Spleen (tissue), 13 donors: Measurements from ENCODE around the gene ZNF653. TPM values are rescaled to one million over a fixed set of nuclear protein-coding genes. Genes with fewer than 3 reads are reported as not detected.
A peak's percentile ranks its signal among the peaks of the same experiment; 100 is the strongest.

Source experiments
- DNase-seq: peaks from one replicate; pipeline ENCODE4 v3.0.0-alpha.2; 2020
- H3K27ac ChIP-seq, 8 donors: fragments of 200-600 bp; sonication (generic) in 7 of 8; 1 replicate in 4 of 8; 2 replicates in 4 of 8; pipeline versions ENCODE4 v1.5.0 to v1.8.0; 2016 to 2021; ENCODE audit warnings: inconsistent platforms in 4 of 8, mild to moderate bottlenecking in 4 of 8, moderate library complexity in 1 of 8
- H3K27me3 ChIP-seq, 7 donors: fragments of 200-600 bp; sonication (generic) in 6 of 7; replicated peaks in 1 of 7; 1 replicate in 4 of 7; 2 replicates in 3 of 7; pipeline versions ENCODE4 v1.5.0 to v1.8.0; 2016 to 2021; ENCODE audit warnings: inconsistent platforms in 3 of 7, mild to moderate bottlenecking in 1 of 7
- H3K36me3 ChIP-seq, 6 donors: fragments of 200-600 bp; sonication (generic) in 5 of 6; 1 replicate in 4 of 6; 2 replicates in 2 of 6; pipeline versions ENCODE4 v1.5.0 to v1.8.0; 2016 to 2021; ENCODE audit warnings: inconsistent platforms in 2 of 6
- H3K4me1 ChIP-seq, 6 donors: fragments of 200-600 bp; sonication (generic) in 5 of 6; 1 replicate in 3 of 6; 2 replicates in 3 of 6; pipeline versions ENCODE4 v1.5.0 to v1.8.0; 2016 to 2021; ENCODE audit warnings: inconsistent platforms in 3 of 6
- H3K4me3 ChIP-seq, 8 donors: fragments of 200-600 bp; sonication (generic) in 7 of 8; 1 replicate in 4 of 8; 2 replicates in 4 of 8; pipeline versions ENCODE4 v1.5.0 to v1.8.0; 2016 to 2021; ENCODE audit warnings: inconsistent platforms in 4 of 8, mild to moderate bottlenecking in 4 of 8, moderate library complexity in 2 of 8
- H3K9me3 ChIP-seq, 8 donors: fragments of 200-600 bp; sonication (generic) in 7 of 8; 1 replicate in 4 of 8; 2 replicates in 4 of 8; pipeline versions ENCODE4 v1.5.0 to v1.8.0; 2016 to 2021; ENCODE audit warnings: inconsistent platforms in 4 of 8
- POLR2A ChIP-seq, 3 donors: fragments of 450-650 bp; IDR thresholded peaks; one replicate each; pipeline ENCODE4 v1.5.1; 2017; ENCODE audit warnings: antibody characterized with exemption in 3 of 3, mild to moderate bottlenecking in 1 of 3
- POLR2AphosphoS5 ChIP-seq, 3 donors: sonication (generic); formaldehyde crosslinking; IDR thresholded peaks; one replicate each; pipeline ENCODE4 v1.5.1; 2017; ENCODE audit warnings: antibody characterized with exemption in 3 of 3
- WGBS, 5 donors: extraction: QIAGEN DNeasy Blood & Tissue Kit in 3 of 5; methylation state at CpG; one replicate each; pipeline versions ENCODE4 v1.1.5 to v1.1.7; 2013 to 2018; 5-methylcytosine and 5-hydroxymethylcytosine counted together
- intact Hi-C: fragments of 100-400 bp; cut with DNase I; formaldehyde crosslinking; loops from one replicate; pipeline ENCODE4 v1.15.0; 2023; ENCODE audit warnings: low total_unique reads
- long read RNA-seq, 2 donors: transcript quantifications; one replicate each; lab custom pipeline, GENCODE V29; 2026
- polyA plus RNA-seq, 3 donors: library from polyadenylated mRNA; stranded (reverse); fragments of 200-250 nt; gene quantifications; one replicate each; pipeline ENCODE4 v1.2.1, GENCODE V29; 2013
- total RNA-seq, 7 donors: library from RNA; depleted of rRNA in 3 of 7; stranded (reverse); fragments of >200 nt in 3 of 7; fragmentation: NEBNext Ultra II Directional in 4 of 7; extraction: Animal tissue kit (Norgen Biotek cat#: 25700) in 4 of 7; gene quantifications; one replicate each; pipeline versions ENCODE4 v1.1.0 to v1.2.1, GENCODE V29; 2016 to 2021
- TF ChIP-seq, protein P1 (sequence below), 11 experiments: fragments of 200-600 bp in 7 of 11; fragments of 450-650 bp in 4 of 11; sonication (generic) in 4 of 11; IDR thresholded peaks in 8 of 11; conservative IDR thresholded peaks in 3 of 11; 1 replicate in 7 of 11; 2 replicates in 4 of 11; pipeline versions ENCODE4 v1.4.0 to v1.8.0; 2016 to 2021; ENCODE audit warnings: antibody characterized with exemption in 11 of 11, inconsistent platforms in 4 of 11, mild to moderate bottlenecking in 1 of 11
- donor health status: healthy with polysubstance abuse.
- donor health status: DM: no; HTN: no; CAD: no; lungs with moderate emphysema.
- donor health status: DM: no; HTN: no; CAD: no.
- donor health status: Bipolar disorder and iron deficiency.
- donor health status: healthy.
- donor health status: DM: no; HTN: no; CAD: no.
- donor health status: DM: yes; HTN: yes; CAD: no.

ZNF653 gene, protein sequence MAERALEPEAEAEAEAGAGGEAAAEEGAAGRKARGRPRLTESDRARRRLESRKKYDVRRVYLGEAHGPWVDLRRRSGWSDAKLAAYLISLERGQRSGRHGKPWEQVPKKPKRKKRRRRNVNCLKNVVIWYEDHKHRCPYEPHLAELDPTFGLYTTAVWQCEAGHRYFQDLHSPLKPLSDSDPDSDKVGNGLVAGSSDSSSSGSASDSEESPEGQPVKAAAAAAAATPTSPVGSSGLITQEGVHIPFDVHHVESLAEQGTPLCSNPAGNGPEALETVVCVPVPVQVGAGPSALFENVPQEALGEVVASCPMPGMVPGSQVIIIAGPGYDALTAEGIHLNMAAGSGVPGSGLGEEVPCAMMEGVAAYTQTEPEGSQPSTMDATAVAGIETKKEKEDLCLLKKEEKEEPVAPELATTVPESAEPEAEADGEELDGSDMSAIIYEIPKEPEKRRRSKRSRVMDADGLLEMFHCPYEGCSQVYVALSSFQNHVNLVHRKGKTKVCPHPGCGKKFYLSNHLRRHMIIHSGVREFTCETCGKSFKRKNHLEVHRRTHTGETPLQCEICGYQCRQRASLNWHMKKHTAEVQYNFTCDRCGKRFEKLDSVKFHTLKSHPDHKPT
- total RNA-seq (10 to 100 TPM in 2 of 7 donors, 1 to 10 TPM in 5; 6.9 to 11.8 (median 9.0) TPM), polyA plus RNA-seq (10 to 100 TPM in 1 of 3 donors, 1 to 10 TPM in 2; 3.5 to 11.6 (median 8.8) TPM)
- long read RNA-seq, donor 1 = 0 reads
- long read RNA-seq, donor 2, partial matches to known transcripts = 0 of 2 reads
- long read RNA-seq, donor 2, other reads (novel, unspliced or antisense) = 0 of 2 reads

DNA sequence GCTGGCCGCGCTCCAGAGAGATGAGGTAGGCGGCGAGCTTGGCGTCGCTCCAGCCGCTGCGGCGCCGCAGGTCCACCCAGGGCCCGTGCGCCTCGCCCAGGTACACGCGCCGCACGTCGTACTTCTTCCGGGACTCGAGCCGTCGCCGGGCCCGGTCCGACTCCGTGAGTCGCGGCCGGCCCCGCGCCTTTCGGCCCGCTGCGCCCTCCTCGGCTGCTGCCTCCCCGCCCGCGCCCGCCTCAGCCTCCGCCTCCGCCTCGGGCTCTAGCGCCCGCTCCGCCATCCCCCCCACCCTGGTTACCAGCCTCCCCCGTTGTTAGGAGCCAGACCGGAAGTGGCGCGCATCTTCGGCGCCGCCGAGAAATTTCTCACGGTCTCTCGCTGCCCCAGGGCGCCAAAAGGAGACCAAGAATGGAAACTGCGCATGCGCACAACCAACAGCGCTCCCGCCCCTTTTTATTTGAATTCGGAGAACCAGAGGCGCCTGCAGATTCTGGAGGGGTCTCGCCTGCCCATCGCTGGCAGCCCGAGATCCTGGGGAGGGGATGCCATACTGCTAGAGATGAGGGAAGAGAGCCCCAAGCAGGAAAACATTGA, at the start of gene ZNF653:
Gene ZNF653, minus strand, starts transcription at position 336 of the 597 bp plus-strand sequence. Its CDS starts 53 bp downstream, at position 283.
- intact Hi-C loops = no loop called here
- Histone ChIP-seq H3K27ac (peak within 1 kb of the TSS; percentile 90 to 98 (median 96)), H3K36me3 (peaks cover 0 to 23% (median 0%) of the 10 kb centered on the region in 6 donors), H3K4me3 (peak within 1 kb of the TSS; percentile 94 to 100 (median 99)), H3K4me1 (peaks cover 4 to 23% (median 16%) of the 10 kb centered on the region in 6 donors), H3K27me3 (no peaks in the 10 kb centered on the region), H3K9me3 (no peaks in the 10 kb centered on the region)
- 0 to 2% (median 0%) methylated on average over 19 to 65 of the region's 65 CpGs for WGBS, 5 donors
- DNase-seq = peak; percentile 95
- TF ChIP-seq POLR2A (IDR thresholded peaks at IDR 0.05) = no peak
- TF ChIP-seq, protein P1, sequence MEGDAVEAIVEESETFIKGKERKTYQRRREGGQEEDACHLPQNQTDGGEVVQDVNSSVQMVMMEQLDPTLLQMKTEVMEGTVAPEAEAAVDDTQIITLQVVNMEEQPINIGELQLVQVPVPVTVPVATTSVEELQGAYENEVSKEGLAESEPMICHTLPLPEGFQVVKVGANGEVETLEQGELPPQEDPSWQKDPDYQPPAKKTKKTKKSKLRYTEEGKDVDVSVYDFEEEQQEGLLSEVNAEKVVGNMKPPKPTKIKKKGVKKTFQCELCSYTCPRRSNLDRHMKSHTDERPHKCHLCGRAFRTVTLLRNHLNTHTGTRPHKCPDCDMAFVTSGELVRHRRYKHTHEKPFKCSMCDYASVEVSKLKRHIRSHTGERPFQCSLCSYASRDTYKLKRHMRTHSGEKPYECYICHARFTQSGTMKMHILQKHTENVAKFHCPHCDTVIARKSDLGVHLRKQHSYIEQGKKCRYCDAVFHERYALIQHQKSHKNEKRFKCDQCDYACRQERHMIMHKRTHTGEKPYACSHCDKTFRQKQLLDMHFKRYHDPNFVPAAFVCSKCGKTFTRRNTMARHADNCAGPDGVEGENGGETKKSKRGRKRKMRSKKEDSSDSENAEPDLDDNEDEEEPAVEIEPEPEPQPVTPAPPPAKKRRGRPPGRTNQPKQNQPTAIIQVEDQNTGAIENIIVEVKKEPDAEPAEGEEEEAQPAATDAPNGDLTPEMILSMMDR (IDR thresholded peaks at IDR 0.05 in 8 of 11, conservative IDR thresholded peaks at IDR 0.05 in 3 of 11) = peak in 1 of 11 experiments; percentile 20
- peak; percentile 54 to 83 (median 82) for TF ChIP-seq POLR2AphosphoS5 (IDR thresholded peaks at IDR 0.05)

DNA sequence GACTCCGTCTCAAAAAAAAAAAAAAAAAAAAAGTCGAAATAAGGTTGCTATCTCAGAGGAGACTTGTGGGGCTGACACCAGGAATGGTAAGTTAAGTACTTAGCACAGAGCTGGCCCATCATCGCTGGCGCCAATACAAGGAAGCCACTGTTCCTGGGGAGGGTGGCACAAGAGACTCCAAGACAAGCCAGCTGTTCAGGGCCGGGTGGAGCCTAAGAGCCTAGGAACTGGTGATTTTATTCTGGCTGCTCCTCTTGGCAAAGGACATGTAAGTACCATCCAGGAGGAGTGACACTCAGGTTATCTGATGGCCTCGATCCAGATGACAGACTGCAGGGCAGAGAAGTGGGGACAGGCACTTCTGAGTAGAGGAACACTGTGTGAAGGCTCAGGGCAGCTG, 49.6 kb upstream of the ZNF653 start:
- DNase-seq = no peak
- H3K9me3 ChIP-seq = no peaks in the 10 kb centered on the region
- WGBS, 5 donors = 86 to 94% (median 87%) methylated on average over 6 of the region's 6 CpGs
- intact Hi-C loops = no loop called here
- peaks cover 17 to 72% (median 40%) of the 10 kb centered on the region in 6 donors for H3K4me1 ChIP-seq
- H3K4me3 ChIP-seq = no peak overlapping the region
- TF ChIP-seq POLR2AphosphoS5 (IDR thresholded peaks at IDR 0.05) (no peak), POLR2A (IDR thresholded peaks at IDR 0.05) (no peak)
- TF ChIP-seq, protein P1 (IDR thresholded peaks at IDR 0.05 in 8 of 11, conservative IDR thresholded peaks at IDR 0.05 in 3 of 11) = no peak
- peaks cover 0 to 63% (median 28%) of the 10 kb centered on the region in 6 donors for H3K36me3 ChIP-seq
- H3K27ac ChIP-seq = no peak overlapping the region
- no peaks in the 10 kb centered on the region for H3K27me3 ChIP-seq

DNA sequence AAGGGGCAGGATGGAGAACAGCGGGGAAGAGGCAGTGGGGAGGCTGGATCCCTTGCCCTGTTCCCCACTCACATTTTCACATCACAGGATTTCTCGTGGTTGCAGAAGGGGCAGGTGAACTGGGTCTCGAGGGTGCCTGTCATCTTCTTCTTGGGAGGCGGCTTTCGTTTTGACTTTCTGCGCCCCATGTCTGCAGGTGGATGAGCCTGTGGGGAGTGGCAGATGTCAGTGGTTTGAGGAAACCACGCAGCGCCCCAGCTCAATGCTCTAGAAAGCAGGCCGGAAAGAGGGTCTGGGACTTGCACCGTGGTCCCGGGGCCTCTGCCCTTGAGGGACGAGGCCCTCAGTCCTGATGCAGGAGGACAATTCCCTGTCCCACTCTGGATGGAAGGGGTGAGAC, 48.5 kb upstream of the ZNF653 start:
- Histone ChIP-seq H3K4me1 (peaks cover 10 to 62% (median 31%) of the 10 kb centered on the region in 6 donors), H3K9me3 (no peaks in the 10 kb centered on the region), H3K27me3 (no peaks in the 10 kb centered on the region), H3K36me3 (peaks cover 0 to 63% (median 28%) of the 10 kb centered on the region in 6 donors), H3K4me3 (no peak overlapping the region), H3K27ac (peak overlapping the region in 4 of 8 donors; percentile 39 to 65 (median 55))
- WGBS, 5 donors = 53 to 81% (median 66%) methylated on average over 7 to 12 of the region's 12 CpGs
- TF ChIP-seq, protein P1 (IDR thresholded peaks at IDR 0.05 in 8 of 11, conservative IDR thresholded peaks at IDR 0.05 in 3 of 11) = no peak
- TF ChIP-seq POLR2A (IDR thresholded peaks at IDR 0.05) = no peak
- TF ChIP-seq POLR2AphosphoS5 (IDR thresholded peaks at IDR 0.05) = peak in 2 of 3 donors; percentile 17 to 43
- DNase-seq = no peak
- intact Hi-C loops = no loop called here
